ENCODE measurements around the gene STAT5B. TPM values are rescaled to one million over a fixed set of nuclear protein-coding genes. Genes with fewer than 3 reads are reported as not detected.

Gene STAT5B
- total RNA-seq, 1 experiment from 2014 or later, result 36.4 TPM

GRCh38 chr17:42291129-42291528 is 14.9 kb upstream of the STAT5B start:
- no peak for TF ChIP-seq TEAD4 (CRISPR knock-in tag; IDR thresholded peaks at IDR 0.05)
- TF ChIP-seq ESRRA (CRISPR knock-in tag; IDR thresholded peaks at IDR 0.05; ENCODE audit: borderline replicate concordance), result no peak
- no peak for TF ChIP-seq PRRX2 (CRISPR knock-in tag; IDR thresholded peaks at IDR 0.05)
- no peak for TF ChIP-seq FOXK1 (CRISPR knock-in tag; IDR thresholded peaks at IDR 0.05)
- no peak for TF ChIP-seq TCF7 (CRISPR knock-in tag; IDR thresholded peaks at IDR 0.05; ENCODE audit: low read depth)
- TF ChIP-seq JAZF1 (CRISPR knock-in tag; IDR thresholded peaks at IDR 0.05), result no peak
- TF ChIP-seq E2F4 (CRISPR knock-in tag; IDR thresholded peaks at IDR 0.05; ENCODE audit: borderline replicate concordance, low read depth), result no peak
- no peak for TF ChIP-seq MYBL2 (CRISPR knock-in tag; IDR thresholded peaks at IDR 0.05)
- TF ChIP-seq ATF2 (CRISPR knock-in tag; IDR thresholded peaks at IDR 0.05; ENCODE audit: borderline replicate concordance, low read depth), result no peak
- no peak for TF ChIP-seq ZSCAN18 (CRISPR knock-in tag; IDR thresholded peaks at IDR 0.05)
- TF ChIP-seq ZNF512 (CRISPR knock-in tag; IDR thresholded peaks at IDR 0.05; ENCODE audit: borderline replicate concordance), result no peak
- no peak for TF ChIP-seq NFYB (CRISPR knock-in tag; conservative IDR thresholded peaks at IDR 0.05; ENCODE audit: low read depth)
- no peak for TF ChIP-seq GABPB1 (CRISPR knock-in tag; IDR thresholded peaks at IDR 0.05)
- no peak for TF ChIP-seq FOXP4 (CRISPR knock-in tag; IDR thresholded peaks at IDR 0.05)
- TF ChIP-seq NFE2L1 (CRISPR knock-in tag; IDR thresholded peaks at IDR 0.05), result no peak
- no peak for TF ChIP-seq ZNF138 (CRISPR knock-in tag; conservative IDR thresholded peaks at IDR 0.05)
- TF ChIP-seq SMAD3 (CRISPR knock-in tag; IDR thresholded peaks at IDR 0.05; ENCODE audit: borderline replicate concordance), result no peak
- no peak for TF ChIP-seq PREB (CRISPR knock-in tag; IDR thresholded peaks at IDR 0.05; ENCODE audit: borderline replicate concordance)
- TF ChIP-seq HMGA2 (CRISPR knock-in tag; IDR thresholded peaks at IDR 0.05), result no peak
- Mint-ChIP-seq H3K27me3 (ENCODE audit: low read depth) (peaks cover 35% of the 10 kb centered on the region), H3K27ac (no peak overlapping the region), H3K4me1 (peaks cover 16% of the 10 kb centered on the region), H3K4me3 (no peak overlapping the region), H3K36me3 (no peaks in the 10 kb centered on the region), H3K9me3 (no peaks in the 10 kb centered on the region)
- DNase-seq (ENCODE audit: low spot score) (no peak), ATAC-seq (no peak)
- CTCF ChIA-PET, result interaction anchor here (0.6 to 2.1 kb wide), 3 partner anchors 14 to 115 kb away, joined by 3 to 11 read pairs (median 6); no protein-coding TSS in a partner anchor
- POLR2A ChIA-PET, result no interaction called here
